IMR-90 (cell line): ENCODE data around the gene BASP1. TPM values are rescaled to one million over a fixed set of nuclear protein-coding genes. Genes with fewer than 3 reads are reported as not detected.

ENCODE experiments used
- ATAC-seq: fragments of 200-7000 bp; cut with Tn5 transposase; 2 replicates; pipeline ENCODE4 v1.9.1; 2020; ENCODE audit warnings: low read depth, mild to moderate bottlenecking, moderate library complexity
- BruUV-seq: library from RNA; stranded (reverse); fragments of 400-500 nt; replicated peaks from 2 replicates; lab custom pipeline; 2021; lab: Mats Ljungman, UMichigan
- CTCF ChIA-PET: fragments of 300-600 bp; formaldehyde crosslinking; extraction: SDS; loops from one replicate; lab custom pipeline; 2021; ENCODE audit warnings: antibody characterized with exemption; lab: Yijun Ruan, JAX
- POLR2A ChIA-PET: fragments of 300-600 bp; sonication (Branson Sonifier 250); formaldehyde crosslinking; loops from one replicate; lab custom pipeline; 2022; ENCODE audit warnings: antibody characterized with exemption; ENCODE audit not compliant: unreplicated experiment; lab: Charles Lee
- DNase-seq: peaks from one replicate; pipeline ENCODE4 v3.0.0; 2013
- H2AFZ ChIP-seq: replicated peaks from 2 replicates; pipeline ENCODE3; 2013; ENCODE audit warnings: low read length, mild to moderate bottlenecking; ENCODE audit not compliant: poor library complexity
- H2AK5ac ChIP-seq: 2 replicates; pipeline ENCODE4 v1.6.1; 2013; ENCODE audit warnings: low read depth, low read length, inconsistent platforms
- H2AK9ac ChIP-seq: replicated peaks from 2 replicates; pipeline ENCODE3; 2013; ENCODE audit warnings: mild to moderate bottlenecking, low read depth, low read length, moderate library complexity; ENCODE audit not compliant: poor library complexity
- H2BK120ac ChIP-seq: 2 replicates; pipeline ENCODE4 v1.6.1; 2013; ENCODE audit warnings: low read depth, low read length, inconsistent platforms
- H2BK15ac ChIP-seq: 3 replicates; pipeline ENCODE4 v1.6.1; 2013; ENCODE audit warnings: low read depth, low read length, inconsistent platforms
- H2BK20ac ChIP-seq: 2 replicates; pipeline ENCODE4 v1.6.1; 2013; ENCODE audit warnings: low read depth, mild to moderate bottlenecking, inconsistent platforms, low read length, moderate library complexity
- H2BK5ac ChIP-seq: 2 replicates; pipeline ENCODE4 v1.6.1; 2013; ENCODE audit warnings: mild to moderate bottlenecking, low read depth, low read length, inconsistent platforms; ENCODE audit not compliant: poor library complexity, severe bottlenecking
- H3K14ac ChIP-seq: replicated peaks from 2 replicates; pipeline ENCODE4 v1.6.1; 2013; ENCODE audit warnings: low read depth, low read length, inconsistent platforms
- H3K18ac ChIP-seq: 2 replicates; pipeline ENCODE4 v1.6.1; 2013; ENCODE audit warnings: low read depth, low read length, control low read depth
- H3K23ac ChIP-seq: 2 replicates; pipeline ENCODE4 v1.6.1; 2013; ENCODE audit warnings: low read depth, low read length, inconsistent platforms
- H3K27ac ChIP-seq: 2 replicates; pipeline ENCODE4 v1.5.1; 2013; ENCODE audit warnings: mild to moderate bottlenecking, control low read depth, low read length; ENCODE audit not compliant: insufficient read depth
- H3K27me3 ChIP-seq: 2 replicates; pipeline ENCODE4 v1.6.1; 2013; ENCODE audit warnings: low read length; ENCODE audit not compliant: control insufficient read depth, insufficient read depth
- H3K36me3 ChIP-seq: 2 replicates; pipeline ENCODE4 v1.6.1; 2013; ENCODE audit warnings: low read length, mixed read lengths; ENCODE audit not compliant: control insufficient read depth, insufficient read depth
- H3K4ac ChIP-seq: 2 replicates; pipeline ENCODE4 v1.6.1; 2013; ENCODE audit warnings: low read depth, low read length, inconsistent platforms
- H3K4me1 ChIP-seq: 2 replicates; pipeline ENCODE4 v1.6.1; 2013; ENCODE audit warnings: low read length, mixed read lengths; ENCODE audit not compliant: control insufficient read depth, insufficient read depth
- H3K4me2 ChIP-seq: 2 replicates; pipeline ENCODE4 v1.6.1; 2013; ENCODE audit warnings: low read depth, mild to moderate bottlenecking, control low read depth, low read length, moderate library complexity
- H3K4me3 ChIP-seq: 2 replicates; pipeline ENCODE4 v1.5.1; 2013; ENCODE audit warnings: low read depth, mild to moderate bottlenecking, control low read depth, low read length, moderate library complexity; ENCODE audit not compliant: insufficient read depth
- H3K56ac ChIP-seq: 2 replicates; pipeline ENCODE4 v1.6.1; 2013; ENCODE audit warnings: low read length, inconsistent platforms; ENCODE audit not compliant: insufficient read depth; ENCODE audit errors: extremely low read depth
- H3K79me1 ChIP-seq, 2 experiments: 2 replicates each; pipeline ENCODE4 v1.6.1; 2013; ENCODE audit warnings: low read length in 2 of 2, inconsistent platforms in 1 of 2, low read depth in 1 of 2
- H3K9ac ChIP-seq: 2 replicates; pipeline ENCODE4 v1.6.1; 2013; ENCODE audit warnings: low read depth, low read length, control low read depth
- H3K9me1 ChIP-seq: 2 replicates; pipeline ENCODE4 v1.6.1; 2013; ENCODE audit warnings: low read length, inconsistent platforms; ENCODE audit not compliant: insufficient read depth
- H3K9me3 ChIP-seq: 2 replicates; pipeline ENCODE4 v1.6.1; 2013; ENCODE audit warnings: low read length; ENCODE audit not compliant: control insufficient read depth, insufficient read depth
- H4K20me1 ChIP-seq: 2 replicates; pipeline ENCODE4 v1.6.1; 2013; ENCODE audit warnings: low read length, inconsistent platforms; ENCODE audit not compliant: insufficient read depth
- H4K5ac ChIP-seq: 2 replicates; pipeline ENCODE4 v1.6.1; 2013; ENCODE audit warnings: mild to moderate bottlenecking, low read depth, low read length, control low read depth
- H4K8ac ChIP-seq, 2 experiments: 2 replicates each; pipeline ENCODE4 v1.6.1; 2013; ENCODE audit warnings: low read depth in 2 of 2, low read length in 2 of 2, control low read depth in 1 of 2, inconsistent platforms in 1 of 2
- H4K91ac ChIP-seq: 2 replicates; pipeline ENCODE4 v1.6.1; 2013; ENCODE audit warnings: low read depth, low read length, inconsistent platforms; ENCODE audit not compliant: insufficient read depth
- NFE2L2 ChIP-seq: fragments of 150-350 bp; IDR thresholded peaks from 2 replicates; pipeline ENCODE4 v1.6.1; 2016; ENCODE audit warnings: low read depth, mild to moderate bottlenecking, low read length
- RAD21 ChIP-seq: IDR thresholded peaks from 2 replicates; pipeline ENCODE4 v1.6.1; 2012; ENCODE audit warnings: low read length, improper control_type of control experiment
- WGBS, 2 experiments: methylation state at CpG; one replicate each; pipeline versions ENCODE4 v1.1.5 to v1.1.7; 2013; ENCODE audit warnings: missing lambda C conversion rate in 2 of 2; ENCODE audit not compliant: insufficient read length in 1 of 2; ENCODE audit errors: extremely low coverage in 2 of 2; 5-methylcytosine and 5-hydroxymethylcytosine counted together
- dilution Hi-C: fragments of 300-500 bp; cut with HindIII; formaldehyde crosslinking; loops from one replicate; pipeline ENCODE4 v1.14.3; 2018; ENCODE audit warnings: low sequenced_read_pairs; ENCODE audit not compliant: unreplicated experiment
- in situ Hi-C: fragments of 300-500 bp; cut with MboI; formaldehyde crosslinking; loops from 3 replicates; pipeline ENCODE4 v1.14.3; 2019; ENCODE audit warnings: low sequenced_read_pairs, inconsistent platforms, mixed read lengths
- intact Hi-C: fragments of 100-400 bp; cut with micrococcal nuclease; formaldehyde crosslinking; loops from 2 replicates; pipeline ENCODE4 v1.10.0; 2022
- polyA plus RNA-seq, 3 experiments: library from polyadenylated mRNA; depleted of rRNA; stranded (reverse); fragments of >200 nt; gene quantifications; 2 replicates each; pipeline ENCODE4 v1.2.3, GENCODE V29; 2012; ENCODE audit warnings: low replicate concordance in 1 of 3
- total RNA-seq: library from RNA; depleted of rRNA; stranded (reverse); fragments of >200 nt; gene quantifications from 2 replicates; pipeline ENCODE4 v1.2.3, GENCODE V29; 2012

The BASP1 gene
- total and polyA plus RNA-seq, 2 of the 4 experiments (the other 2 are of a cell fraction) = 39.6 to 103 TPM

DNA sequence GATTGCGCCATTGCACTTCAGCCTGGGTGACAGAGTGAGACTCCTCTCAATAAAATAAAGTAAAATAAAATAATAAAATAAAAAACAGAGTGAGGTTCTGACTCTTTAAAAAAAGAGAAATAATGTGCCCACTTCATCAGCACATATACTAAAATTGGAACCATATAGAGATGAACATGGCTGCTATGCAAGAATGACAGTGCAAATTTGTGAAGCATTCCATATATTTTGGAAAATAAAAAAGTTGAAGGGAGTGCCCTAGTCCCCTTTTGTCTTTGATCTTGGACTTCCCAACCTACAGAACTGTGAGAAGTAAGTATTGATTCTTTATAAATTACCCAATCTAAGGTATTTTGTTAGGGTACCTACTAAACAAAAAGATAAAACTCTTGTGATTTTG is 23.1 kb downstream of the BASP1 start:
- no peak overlapping the region for H3K4me2 ChIP-seq
- no peak overlapping the region for H3K4ac ChIP-seq
- H4K20me1 ChIP-seq = peaks cover 70% of the 10 kb centered on the region
- no peak overlapping the region for H2BK120ac ChIP-seq
- H2BK15ac ChIP-seq = no peak overlapping the region
- intact Hi-C loops = no loop called here
- no peak for ATAC-seq
- peak overlapping the region; percentile 52 for H2BK5ac ChIP-seq
- no peaks in the 10 kb centered on the region for H3K9me3 ChIP-seq
- H3K9me1 ChIP-seq = peaks cover 19% of the 10 kb centered on the region
- H3K36me3 ChIP-seq = peaks cover 10% of the 10 kb centered on the region; the same call in 1 of the 2 replicates
- dilution Hi-C loops = no loop called here
- H2BK20ac ChIP-seq = no peak overlapping the region
- POLR2A ChIA-PET = no interaction called here
- H4K5ac ChIP-seq = no peak overlapping the region
- no peak overlapping the region for H4K91ac ChIP-seq
- H3K9ac ChIP-seq = no peak overlapping the region
- no peak overlapping the region for H3K4me3 ChIP-seq
- no peak for TF ChIP-seq RAD21
- TF ChIP-seq NFE2L2 = peak; percentile 62; the same call in 1 of the 2 replicates
- H2AK9ac ChIP-seq = no peak overlapping the region
- H4K8ac ChIP-seq = no peak overlapping the region; a peak in 1 of 4 replicates
- CTCF ChIA-PET = interaction anchor here (0.6 kb wide), 1 partner anchor 32 kb away, joined by 3 read pairs; no protein-coding TSS in a partner anchor
- H3K23ac ChIP-seq = no peak overlapping the region
- no peak overlapping the region for H2AFZ ChIP-seq
- H3K27ac ChIP-seq = no peak overlapping the region
- no TSS peak for BruUV-seq
- H2AK5ac ChIP-seq = no peak overlapping the region
- WGBS, 2 experiments = no CpG with 5 or more reads among the region's 1 CpG
- no peak for DNase-seq
- no peak overlapping the region for H3K18ac ChIP-seq
- no peak overlapping the region for H3K14ac ChIP-seq
- H3K56ac ChIP-seq = no peak overlapping the region
- H3K79me1 ChIP-seq = peaks cover 5 to 64% of the 10 kb centered on the region in 2 experiments; a peak in 3 of 4 replicates
- in situ Hi-C loops = no loop called here
- H3K4me1 ChIP-seq = peaks cover 21% of the 10 kb centered on the region
- H3K27me3 ChIP-seq = no peaks in the 10 kb centered on the region
